GM11168 (cell line): Measurements from ENCODE around the gene BCAS3.

Source experiments
- in situ Hi-C: fragments of 300-500 bp; cut with MboI; formaldehyde crosslinking; loops from one replicate; pipeline ENCODE4 v1.12.0; 2022; ENCODE audit warnings: low sequenced_read_pairs; ENCODE audit not compliant: unreplicated experiment

Gene BCAS3

GRCh38 chr17:61205931-61206330, 528.3 kb downstream of the BCAS3 start:
- in situ Hi-C loops: no loop called here

DNA sequence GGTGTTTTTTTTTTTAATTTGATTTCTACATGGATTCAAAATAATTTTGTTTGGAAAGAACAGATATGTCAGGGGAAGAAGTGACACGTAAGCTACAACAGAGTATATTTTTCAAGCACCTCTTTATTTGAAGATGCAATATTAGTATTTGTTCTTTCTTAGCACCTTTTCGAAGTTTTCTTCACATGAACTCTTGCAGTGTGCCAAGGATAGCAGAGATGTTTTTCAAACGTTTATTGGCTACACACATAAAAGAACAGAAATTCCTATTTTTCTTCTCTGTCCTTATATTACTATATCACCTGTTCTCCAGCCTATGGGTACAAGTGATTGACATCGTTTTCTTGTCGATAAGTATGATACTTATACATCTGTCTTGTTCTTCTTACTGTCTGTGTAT, 529.3 kb downstream of the BCAS3 start:
- in situ Hi-C loops: no loop called here

DNA sequence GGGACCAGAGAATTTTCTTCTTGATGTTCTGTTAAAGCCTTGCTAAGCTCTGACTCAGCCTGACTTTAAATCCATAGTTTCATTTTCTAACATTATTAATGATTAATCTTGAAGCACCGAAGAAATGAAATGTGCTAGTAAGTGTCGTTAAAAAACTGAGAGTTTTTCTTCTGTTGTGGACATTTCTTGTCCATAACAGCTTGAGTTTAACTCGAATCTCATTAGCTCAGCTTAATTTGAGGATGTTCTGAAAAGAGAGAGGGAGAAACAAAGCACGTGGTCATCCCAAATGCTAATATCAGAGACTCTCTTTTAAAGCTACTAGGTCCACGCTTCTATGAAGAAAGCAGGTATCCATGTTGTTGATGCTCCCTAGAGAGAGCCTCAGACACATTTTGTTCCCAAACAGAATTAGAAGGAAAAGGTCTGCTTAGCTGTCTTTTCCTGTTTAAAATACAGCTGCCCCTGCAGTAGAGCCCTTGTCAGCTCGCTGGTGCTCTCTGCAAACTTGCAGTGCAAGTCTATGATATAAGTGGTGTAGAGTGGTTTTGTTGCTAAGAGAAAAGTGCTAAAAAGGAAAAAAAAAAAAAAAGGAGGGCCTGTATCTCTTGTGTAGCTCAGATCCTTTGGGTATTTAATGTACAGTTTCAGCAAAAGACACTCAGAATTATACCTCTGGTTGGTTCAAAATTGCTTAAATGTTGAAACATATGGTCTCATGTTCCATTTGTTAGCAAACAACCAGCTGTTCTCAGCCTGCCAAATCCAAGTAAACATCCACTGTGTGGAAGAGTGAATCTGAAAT, 530.9 kb downstream of the BCAS3 start:
- in situ Hi-C loops: no loop called here

DNA sequence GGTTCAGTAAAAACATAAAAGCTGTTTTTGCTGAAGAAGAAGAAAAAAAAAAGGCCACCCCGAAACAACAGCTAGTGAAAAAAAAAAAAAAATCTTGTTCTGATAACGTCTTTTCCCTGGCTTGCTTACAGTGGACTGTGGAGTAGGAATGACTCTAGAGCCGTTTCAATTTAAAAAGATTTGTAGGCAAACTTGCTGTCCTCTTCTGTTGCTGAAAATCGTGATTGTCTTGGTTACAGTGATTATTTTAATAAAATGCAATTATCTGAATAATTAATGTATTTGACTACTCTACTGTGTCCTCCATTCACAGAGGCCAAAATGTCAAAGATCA, 531.4 kb downstream of the BCAS3 start:
- in situ Hi-C loops: no loop called here

- in situ Hi-C loops: no loop called here
Measured at GRCh38 chr17:61209525-61209924, 531.9 kb downstream of the BCAS3 start.

DNA sequence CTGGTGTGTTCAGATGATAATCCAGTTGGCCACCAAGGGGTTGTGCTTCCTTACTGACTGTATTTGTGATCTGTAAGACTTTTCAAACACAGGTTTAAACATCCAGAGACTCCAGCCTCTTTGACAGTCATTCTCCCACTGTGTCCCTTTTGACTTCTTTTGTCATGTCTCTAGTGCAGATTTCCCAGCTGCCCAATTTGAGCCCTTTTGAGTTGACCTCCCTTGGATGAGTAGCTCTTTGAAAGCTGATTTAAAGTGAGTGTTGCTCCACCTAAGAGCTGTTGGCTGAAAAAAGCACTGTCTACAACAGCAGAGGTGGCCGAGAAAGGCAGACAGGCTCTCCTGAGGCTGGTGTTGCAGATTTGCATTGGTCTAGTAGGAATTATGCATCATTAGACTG, 533.6 kb downstream of the BCAS3 start:
- in situ Hi-C loops: no loop called here

DNA sequence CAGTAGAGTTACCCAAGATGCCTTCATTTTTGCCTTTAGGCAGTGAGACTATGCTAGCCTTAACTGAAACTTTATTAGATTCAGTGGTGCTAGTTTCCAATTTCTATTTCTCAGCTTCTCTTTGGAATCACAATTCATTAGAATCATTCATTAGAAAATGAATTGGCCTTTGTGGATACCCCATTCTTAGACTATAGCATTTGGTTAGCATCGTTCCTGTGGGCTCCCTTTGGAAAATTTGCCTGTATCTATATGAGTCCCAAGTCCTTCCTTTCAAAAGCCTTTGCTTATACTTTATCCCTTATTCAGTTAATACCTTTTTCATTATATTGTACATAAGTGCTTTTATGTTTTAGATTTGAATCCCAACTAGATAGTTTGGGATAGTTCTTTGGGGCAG, 535.0 kb downstream of the BCAS3 start:
- in situ Hi-C loops: no loop called here

GRCh38 chr17:61214753-61215152, 537.1 kb downstream of the BCAS3 start:
- in situ Hi-C loops: no loop called here

GRCh38 chr17:61216066-61216465, 538.4 kb downstream of the BCAS3 start:
- in situ Hi-C loops: no loop called here

DNA sequence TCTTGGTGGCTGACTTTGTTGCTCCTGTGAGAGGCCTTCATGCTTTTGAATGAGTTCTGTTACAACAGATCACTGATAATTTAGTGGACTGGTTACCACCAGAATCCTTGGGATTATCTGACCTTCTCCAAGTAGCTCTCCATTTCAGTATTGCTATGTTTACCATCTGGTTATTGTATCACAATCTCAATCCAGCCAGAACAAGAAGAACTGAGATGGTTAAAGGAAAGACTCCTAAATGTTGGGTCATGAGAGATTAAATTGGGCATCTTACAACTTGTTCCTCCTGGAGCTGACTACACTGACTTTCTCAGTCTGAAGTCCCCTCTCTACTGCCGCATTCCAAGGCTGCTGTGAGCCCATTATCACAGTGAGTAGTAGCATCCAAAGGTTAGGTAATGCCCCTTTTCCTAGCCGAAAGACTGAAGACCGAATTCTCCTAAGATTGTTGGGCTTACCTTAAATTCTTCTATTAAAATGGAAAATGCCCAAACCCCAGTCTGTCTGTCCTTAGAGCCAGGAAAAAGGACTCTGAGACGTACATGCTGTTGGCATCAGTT, 540.3 kb downstream of the BCAS3 start:
- in situ Hi-C loops: no loop called here

- in situ Hi-C loops: no loop called here
Measured at GRCh38 chr17:61218438-61218837, 540.8 kb downstream of the BCAS3 start.

GRCh38 chr17:61219460-61219859, 541.8 kb downstream of the BCAS3 start:
- in situ Hi-C loops: no loop called here

DNA sequence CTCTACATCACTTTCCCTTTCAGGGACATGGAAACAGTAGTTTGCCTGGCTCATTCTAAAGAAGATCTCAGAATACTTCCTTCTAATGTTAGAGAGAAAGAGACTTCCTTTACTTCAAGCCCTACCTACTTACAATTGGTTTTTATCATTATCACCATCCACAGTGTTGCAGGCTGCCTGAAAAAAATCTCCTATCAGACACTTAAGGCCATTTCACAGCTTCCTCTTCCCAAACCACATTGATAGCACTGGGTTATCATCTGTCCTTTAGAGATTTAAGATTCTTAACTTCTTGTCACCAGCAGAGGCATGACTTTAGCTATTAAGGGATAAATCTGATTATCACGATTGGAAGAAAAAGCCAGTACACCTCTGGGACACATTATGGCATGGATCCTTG, 543.5 kb downstream of the BCAS3 start:
- in situ Hi-C loops: no loop called here

DNA sequence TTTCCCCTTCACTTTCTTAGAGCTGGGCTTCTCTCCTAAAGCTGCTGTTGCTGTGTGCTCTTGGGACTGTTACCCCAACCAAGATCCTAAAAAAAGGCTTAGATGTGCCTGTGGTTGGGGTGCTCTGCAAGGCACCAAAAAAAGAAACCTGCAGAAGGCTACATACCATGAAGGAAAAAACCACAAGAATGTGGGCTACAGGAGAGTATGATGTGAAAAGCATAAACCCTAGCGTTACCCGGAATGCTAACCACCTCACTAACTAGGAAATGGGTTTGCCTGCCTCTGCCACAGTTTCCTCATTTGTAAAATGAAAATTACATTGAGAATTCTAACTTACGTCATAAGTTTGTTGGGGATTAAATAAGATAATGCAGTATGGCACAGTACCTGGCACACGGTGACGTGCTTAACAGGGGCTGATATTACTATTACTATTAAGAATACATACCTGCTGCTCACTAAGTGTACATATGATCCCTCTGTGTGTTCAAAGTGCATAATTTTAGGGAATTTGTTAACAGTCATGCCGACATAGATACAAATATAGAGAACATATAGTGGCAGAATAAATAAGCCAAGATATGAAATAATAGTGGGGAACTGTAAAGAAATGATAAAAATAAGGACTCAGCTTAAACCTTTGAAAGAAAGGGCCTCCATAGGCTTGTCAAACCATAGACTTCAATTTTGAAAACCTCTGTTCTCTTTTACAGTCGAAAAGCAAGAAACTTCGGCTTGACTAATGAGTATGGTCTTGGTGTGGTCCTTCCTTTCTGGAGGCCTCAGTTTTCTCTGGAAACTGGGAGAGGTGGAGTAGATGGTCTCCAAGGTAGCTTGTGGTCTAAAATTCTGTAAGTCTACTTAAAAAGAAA, 544.2 kb downstream of the BCAS3 start:
- in situ Hi-C loops: no loop called here

DNA sequence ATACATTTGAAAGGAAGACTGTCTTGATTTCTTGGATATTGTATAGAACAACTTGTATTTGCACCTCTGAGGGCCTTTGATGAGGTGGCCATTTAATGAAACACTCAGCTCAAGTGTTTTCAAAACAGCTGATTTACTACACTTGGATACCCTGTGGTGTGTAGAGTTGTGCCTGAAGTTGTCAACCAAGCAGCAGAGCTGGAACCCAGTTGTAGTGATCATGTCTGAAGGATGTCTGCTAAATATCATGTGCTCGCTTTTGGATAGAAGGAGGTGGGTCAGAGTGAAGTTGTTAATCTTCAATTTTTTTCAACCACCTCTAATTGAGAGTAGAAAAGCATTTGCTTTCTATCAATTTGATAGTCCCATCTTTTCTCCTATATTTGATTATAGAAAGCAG, 546.1 kb downstream of the BCAS3 start:
- in situ Hi-C loops: no loop called here

DNA sequence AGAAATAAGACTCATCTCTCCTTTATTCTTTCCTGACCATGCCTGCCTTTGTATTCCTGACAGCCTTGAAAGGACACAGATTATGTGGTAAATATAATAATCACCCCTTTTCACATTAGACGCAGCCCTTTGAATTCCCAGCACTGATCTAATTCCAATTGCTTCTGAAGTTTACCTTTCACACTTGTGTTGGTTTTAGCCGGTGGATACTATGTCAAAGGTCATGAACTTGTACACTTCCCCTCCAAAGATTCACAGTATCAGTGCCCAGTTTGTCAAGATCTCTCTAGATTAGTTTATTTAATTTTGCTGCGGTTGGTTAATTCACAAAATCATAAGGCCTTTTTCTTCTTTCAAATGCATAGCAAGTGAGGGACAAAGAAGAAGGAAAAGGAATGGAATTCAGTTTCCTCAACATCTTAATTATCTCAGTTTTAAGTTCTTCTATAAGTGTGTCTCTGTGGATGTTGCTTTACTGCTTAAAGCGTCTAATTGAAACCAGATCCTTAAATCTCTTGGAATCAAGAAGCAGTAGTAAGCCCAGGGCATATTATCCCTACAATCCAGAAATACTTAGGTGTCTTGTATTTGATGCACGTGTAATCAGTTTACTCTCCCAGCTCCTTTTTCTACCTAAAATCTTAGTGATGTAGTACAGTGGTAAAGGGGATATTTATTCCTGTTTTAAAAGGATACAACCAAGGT, 547.7 kb downstream of the BCAS3 start:
- in situ Hi-C loops: no loop called here

- in situ Hi-C loops: no loop called here
Measured at GRCh38 chr17:61227866-61228265, 550.2 kb downstream of the BCAS3 start.

DNA sequence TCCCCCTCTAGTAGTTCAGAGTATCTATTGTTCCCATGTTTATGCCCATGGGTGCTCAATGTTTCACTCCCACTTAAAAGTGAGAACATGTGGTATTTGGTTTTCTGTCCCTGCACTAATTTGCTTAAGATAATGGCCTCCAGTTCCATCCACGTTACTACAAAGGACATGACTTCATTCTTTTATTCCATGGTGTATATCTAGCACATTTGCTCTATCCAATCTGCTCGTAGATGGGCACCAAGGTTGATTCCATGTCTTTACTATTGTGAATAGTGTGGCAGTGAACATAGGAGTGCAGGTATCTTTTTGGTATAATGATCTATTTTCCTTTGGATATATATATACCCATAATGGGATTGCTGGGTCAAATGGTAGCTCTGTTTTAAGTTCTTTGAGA, 552.8 kb downstream of the BCAS3 start:
- in situ Hi-C loops: no loop called here

DNA sequence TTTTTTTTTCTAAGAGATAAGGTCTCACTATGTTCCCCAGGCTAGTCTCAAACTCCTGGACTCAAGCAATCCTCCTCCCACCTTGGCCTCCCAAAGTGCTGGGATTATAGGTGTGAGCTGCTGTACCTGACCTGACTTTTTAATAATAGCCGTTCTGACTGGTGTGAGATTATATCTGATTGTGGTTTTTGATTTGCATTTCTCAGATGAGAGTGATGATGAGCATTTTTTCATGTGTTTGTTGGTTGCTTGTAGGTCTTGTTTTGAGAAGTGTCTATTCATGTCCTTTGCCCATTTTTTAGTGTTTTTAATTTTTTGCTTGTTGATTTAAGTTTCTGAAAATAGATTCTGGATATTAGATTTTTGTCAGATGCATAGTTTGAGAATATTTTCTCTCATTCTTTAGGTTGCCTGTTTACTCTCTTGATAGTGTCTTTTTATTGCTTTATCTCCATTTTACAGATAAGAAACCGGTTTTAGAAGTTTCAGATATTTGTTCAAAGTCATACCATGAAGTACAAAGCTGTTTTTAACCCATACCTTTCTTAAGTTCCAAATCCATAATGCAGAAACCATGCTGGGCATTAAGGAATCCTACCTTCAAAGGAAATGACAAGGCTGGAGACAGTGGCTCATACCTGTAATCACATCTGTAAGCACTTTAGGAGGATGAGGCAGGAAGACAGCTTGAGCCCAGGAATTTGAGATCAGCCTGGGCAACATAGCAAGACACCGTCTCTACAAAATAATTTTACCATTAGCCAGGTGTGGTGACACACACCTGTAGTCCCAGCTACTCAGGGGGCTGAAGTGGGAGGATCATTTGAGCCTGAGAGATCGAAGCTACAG, 553.5 kb downstream of the BCAS3 start:
- in situ Hi-C loops: no loop called here

DNA sequence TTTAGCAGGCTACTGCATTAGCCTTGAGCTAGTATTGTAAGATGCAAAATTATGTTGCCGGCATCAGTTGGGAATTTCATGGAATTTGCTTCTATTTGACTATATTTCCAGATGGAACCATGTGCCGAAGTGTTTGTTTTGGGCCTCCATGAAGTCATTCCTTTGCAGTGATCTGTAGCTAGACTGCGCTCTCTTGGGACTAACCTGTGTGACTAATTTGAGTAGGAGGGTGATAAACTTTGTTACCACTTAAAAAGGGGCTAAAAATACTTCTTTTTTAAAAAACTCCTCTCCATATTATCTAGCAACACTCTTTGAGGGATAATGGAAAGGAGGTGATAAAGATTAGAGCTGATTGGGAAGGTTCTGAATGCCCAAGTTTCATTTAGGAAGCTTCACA, 555.2 kb downstream of the BCAS3 start:
- in situ Hi-C loops: no loop called here
